Nephron (organoid): ENCODE data around the gene TSHZ3.
A peak's percentile ranks its signal among the peaks of the same experiment; 100 is the strongest.

ENCODE experiments used
- H3K27ac Mint-ChIP-seq, 3 experiments: 2 replicates each; pipeline ENCODE4 v1.8.0; 2020; ENCODE audit warnings: mixed read lengths in 3 of 3, mild to moderate bottlenecking in 2 of 3, moderate library complexity in 1 of 3
- H3K27me3 Mint-ChIP-seq: 2 replicates; pipeline ENCODE4 v1.8.0; 2021; ENCODE audit warnings: low read depth, mild to moderate bottlenecking, moderate library complexity, mixed read lengths
- H3K36me3 Mint-ChIP-seq: 2 replicates; pipeline ENCODE4 v1.8.0; 2020; ENCODE audit warnings: low read depth, mixed read lengths
- H3K4me1 Mint-ChIP-seq: 2 replicates; pipeline ENCODE4 v1.8.0; 2020; ENCODE audit warnings: mixed read lengths
- H3K4me3 Mint-ChIP-seq, 3 experiments: 2 replicates each; pipeline ENCODE4 v1.8.0; 2020; ENCODE audit warnings: mild to moderate bottlenecking in 3 of 3, mixed read lengths in 3 of 3, moderate library complexity in 2 of 3
- H3K9me3 Mint-ChIP-seq: 2 replicates; pipeline ENCODE4 v1.8.0; 2020; ENCODE audit warnings: mixed read lengths
- TF ChIP-seq, protein P1 (sequence below), 3 experiments: fragments of 200-600 bp; sonication (generic); IDR thresholded peaks; one replicate each; pipeline ENCODE4 v1.5.0; 2021; ENCODE audit warnings: antibody characterized with exemption in 3 of 3; ENCODE audit not compliant: unreplicated experiment in 3 of 3

TSHZ3 gene, protein sequence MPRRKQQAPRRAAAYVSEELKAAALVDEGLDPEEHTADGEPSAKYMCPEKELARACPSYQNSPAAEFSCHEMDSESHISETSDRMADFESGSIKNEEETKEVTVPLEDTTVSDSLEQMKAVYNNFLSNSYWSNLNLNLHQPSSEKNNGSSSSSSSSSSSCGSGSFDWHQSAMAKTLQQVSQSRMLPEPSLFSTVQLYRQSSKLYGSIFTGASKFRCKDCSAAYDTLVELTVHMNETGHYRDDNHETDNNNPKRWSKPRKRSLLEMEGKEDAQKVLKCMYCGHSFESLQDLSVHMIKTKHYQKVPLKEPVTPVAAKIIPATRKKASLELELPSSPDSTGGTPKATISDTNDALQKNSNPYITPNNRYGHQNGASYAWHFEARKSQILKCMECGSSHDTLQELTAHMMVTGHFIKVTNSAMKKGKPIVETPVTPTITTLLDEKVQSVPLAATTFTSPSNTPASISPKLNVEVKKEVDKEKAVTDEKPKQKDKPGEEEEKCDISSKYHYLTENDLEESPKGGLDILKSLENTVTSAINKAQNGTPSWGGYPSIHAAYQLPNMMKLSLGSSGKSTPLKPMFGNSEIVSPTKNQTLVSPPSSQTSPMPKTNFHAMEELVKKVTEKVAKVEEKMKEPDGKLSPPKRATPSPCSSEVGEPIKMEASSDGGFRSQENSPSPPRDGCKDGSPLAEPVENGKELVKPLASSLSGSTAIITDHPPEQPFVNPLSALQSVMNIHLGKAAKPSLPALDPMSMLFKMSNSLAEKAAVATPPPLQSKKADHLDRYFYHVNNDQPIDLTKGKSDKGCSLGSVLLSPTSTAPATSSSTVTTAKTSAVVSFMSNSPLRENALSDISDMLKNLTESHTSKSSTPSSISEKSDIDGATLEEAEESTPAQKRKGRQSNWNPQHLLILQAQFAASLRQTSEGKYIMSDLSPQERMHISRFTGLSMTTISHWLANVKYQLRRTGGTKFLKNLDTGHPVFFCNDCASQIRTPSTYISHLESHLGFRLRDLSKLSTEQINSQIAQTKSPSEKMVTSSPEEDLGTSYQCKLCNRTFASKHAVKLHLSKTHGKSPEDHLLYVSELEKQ

DNA sequence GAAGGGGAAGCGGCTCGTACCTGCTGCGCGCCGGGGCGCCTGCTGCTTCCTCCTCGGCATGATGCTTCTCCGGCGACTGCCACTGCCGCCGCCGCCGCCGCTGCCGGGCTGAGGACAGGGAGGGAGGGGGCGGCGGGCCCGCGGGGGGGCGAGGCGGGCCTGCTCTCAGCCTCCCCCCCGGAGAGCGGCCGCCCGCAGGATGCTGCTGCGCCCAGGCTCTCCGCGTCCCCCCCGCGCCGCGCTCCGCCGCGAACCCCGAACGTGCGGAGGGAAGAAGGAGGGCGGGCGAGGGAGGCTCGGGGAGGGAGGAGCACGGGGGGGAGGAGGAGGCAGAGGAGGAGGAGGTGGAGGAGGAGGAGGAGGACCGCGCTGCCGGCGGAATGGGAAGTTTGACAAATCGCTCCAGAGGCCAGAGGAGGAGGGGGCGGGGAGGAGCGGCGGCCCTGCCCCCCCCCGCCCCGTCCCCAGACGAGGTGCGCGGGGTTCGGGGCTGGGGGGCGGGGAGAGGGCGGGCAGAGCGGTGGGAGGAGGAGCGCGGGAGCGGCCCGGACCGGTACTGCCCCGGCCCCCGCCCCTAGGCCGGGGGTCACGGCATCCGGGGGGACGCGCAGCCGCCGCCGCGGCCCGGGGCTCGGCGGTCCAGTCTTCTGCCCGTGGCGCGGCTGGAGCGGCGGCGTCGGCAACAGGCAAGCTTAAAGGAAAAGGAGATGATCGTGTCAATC is at the start of gene TSHZ3:
TSS of gene TSHZ3 (minus strand) at position 277 of the 722 bp plus-strand sequence. CDS start at position 60, 217 bp downstream.
- Mint-ChIP-seq H3K27ac (peak within 1 kb of the TSS; percentile 77 to 94 (median 91)), H3K36me3 (peaks cover 3% of the 10 kb centered on the region), H3K27me3 (peaks cover 46% of the 10 kb centered on the region), H3K4me1 (peaks cover 58% of the 10 kb centered on the region), H3K4me3 (peak within 1 kb of the TSS; percentile 89 to 97 (median 95)), H3K9me3 (no peaks in the 10 kb centered on the region)
- TF ChIP-seq, protein P1, sequence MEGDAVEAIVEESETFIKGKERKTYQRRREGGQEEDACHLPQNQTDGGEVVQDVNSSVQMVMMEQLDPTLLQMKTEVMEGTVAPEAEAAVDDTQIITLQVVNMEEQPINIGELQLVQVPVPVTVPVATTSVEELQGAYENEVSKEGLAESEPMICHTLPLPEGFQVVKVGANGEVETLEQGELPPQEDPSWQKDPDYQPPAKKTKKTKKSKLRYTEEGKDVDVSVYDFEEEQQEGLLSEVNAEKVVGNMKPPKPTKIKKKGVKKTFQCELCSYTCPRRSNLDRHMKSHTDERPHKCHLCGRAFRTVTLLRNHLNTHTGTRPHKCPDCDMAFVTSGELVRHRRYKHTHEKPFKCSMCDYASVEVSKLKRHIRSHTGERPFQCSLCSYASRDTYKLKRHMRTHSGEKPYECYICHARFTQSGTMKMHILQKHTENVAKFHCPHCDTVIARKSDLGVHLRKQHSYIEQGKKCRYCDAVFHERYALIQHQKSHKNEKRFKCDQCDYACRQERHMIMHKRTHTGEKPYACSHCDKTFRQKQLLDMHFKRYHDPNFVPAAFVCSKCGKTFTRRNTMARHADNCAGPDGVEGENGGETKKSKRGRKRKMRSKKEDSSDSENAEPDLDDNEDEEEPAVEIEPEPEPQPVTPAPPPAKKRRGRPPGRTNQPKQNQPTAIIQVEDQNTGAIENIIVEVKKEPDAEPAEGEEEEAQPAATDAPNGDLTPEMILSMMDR (IDR thresholded peaks at IDR 0.05; ENCODE audit: unreplicated experiment in 3 of 3), result no peak

DNA sequence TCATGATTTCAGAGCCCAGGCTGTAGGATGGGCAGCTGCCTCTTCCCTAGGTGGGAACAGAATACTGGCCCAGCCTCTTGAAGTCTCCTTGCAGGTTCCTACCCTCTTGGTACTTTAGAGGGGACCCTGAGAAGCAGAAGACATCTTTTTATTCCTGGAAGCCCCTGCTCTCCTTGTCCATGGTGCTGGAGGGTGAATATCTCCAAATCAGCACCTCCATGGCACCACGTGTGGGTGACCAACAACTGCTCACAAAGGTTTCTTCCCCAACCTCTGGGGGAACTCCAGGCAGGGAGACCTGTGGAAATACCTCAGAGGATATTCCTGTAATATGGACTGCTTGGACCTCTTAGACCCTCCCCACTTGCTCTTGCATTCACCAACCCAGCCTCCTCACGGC is 48.1 kb upstream of the TSHZ3 start:
- Mint-ChIP-seq H3K4me3 (no peak overlapping the region), H3K4me1 (peaks cover 10% of the 10 kb centered on the region), H3K36me3 (no peaks in the 10 kb centered on the region), H3K27me3 (peaks cover 29% of the 10 kb centered on the region), H3K9me3 (no peaks in the 10 kb centered on the region), H3K27ac (no peak overlapping the region)
- TF ChIP-seq, protein P1 (IDR thresholded peaks at IDR 0.05; ENCODE audit: unreplicated experiment in 3 of 3), result no peak

DNA sequence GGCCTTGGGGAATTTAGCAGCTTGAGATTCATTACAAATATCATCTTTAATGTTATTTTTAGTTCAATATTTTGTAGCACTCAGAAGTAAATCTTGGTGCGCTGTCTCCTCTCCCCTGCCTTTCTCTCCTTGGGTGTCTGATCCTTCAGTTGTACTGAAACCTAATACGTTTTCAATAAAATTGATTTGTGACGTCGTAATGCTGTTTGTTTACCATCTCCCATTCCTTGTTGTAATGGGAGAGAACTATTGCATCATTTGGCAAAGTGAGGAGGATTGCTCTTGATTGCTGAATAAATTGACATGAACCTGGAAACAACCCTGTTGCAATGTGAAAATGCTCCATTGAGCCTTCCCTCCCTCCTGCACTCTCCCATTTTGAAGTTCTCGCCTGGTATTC is 43.2 kb upstream of the TSHZ3 start:
- Mint-ChIP-seq H3K27ac (peak overlapping the region in 2 of 3 experiments; percentile 12 to 43), H3K27me3 (peaks cover 13% of the 10 kb centered on the region), H3K9me3 (no peaks in the 10 kb centered on the region), H3K4me3 (no peak overlapping the region), H3K36me3 (no peaks in the 10 kb centered on the region), H3K4me1 (peaks cover 31% of the 10 kb centered on the region)
- TF ChIP-seq, protein P1 (IDR thresholded peaks at IDR 0.05; ENCODE audit: unreplicated experiment in 3 of 3), result no peak

DNA sequence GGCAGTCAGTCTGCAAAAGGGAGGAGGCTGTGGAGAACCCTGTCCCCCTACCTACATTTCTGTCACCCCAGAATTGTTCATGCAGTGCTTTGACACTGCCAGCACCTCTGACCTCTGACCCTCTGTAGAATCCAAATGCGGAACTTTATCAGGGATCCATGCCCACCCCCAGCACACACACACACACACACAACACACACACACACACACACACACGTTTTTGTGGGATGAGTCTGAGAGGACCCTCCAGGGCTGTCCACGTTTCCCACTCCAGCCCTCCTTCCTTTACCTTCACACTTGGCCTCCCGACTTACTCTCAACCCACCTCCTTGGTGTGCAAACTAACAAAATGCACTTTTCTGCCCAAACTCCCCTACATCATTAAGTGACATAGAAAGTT is 42.3 kb upstream of the TSHZ3 start:
- no peaks in the 10 kb centered on the region for H3K36me3 Mint-ChIP-seq
- peak overlapping the region; percentile 12 to 43 (median 29) for H3K27ac Mint-ChIP-seq

DNA sequence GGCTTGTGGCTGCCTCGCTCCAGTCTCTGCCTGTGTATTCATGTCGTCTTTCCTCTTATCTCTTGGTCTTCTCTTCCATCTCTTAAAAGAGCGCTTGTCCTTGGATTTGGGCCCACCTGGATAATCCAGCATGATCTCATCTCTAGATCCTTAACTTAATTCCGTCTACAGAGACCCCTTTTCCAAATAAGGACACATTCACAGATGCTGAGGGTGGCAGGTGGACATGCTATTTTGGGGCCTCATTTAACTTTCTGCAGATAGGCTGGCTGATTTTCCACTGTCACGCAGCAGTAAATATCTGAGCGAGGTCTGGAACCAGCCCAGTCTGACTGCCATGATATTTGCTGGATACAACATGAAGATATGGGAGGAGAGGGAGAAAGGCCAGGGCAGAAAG is 41.5 kb upstream of the TSHZ3 start:
- H3K4me3 Mint-ChIP-seq, result peak overlapping the region in 1 of 3 experiments; percentile 65
- no peaks in the 10 kb centered on the region for H3K9me3 Mint-ChIP-seq
- H3K4me1 Mint-ChIP-seq, result peaks cover 45% of the 10 kb centered on the region
- peak overlapping the region in 2 of 3 experiments; percentile 27 to 79 for H3K27ac Mint-ChIP-seq
- TF ChIP-seq, protein P1 (IDR thresholded peaks at IDR 0.05; ENCODE audit: unreplicated experiment in 3 of 3), result no peak
- H3K27me3 Mint-ChIP-seq, result peaks cover 14% of the 10 kb centered on the region
- H3K36me3 Mint-ChIP-seq, result no peaks in the 10 kb centered on the region

More for the DNA sequence above, 42.3 kb upstream of the TSHZ3 start:
- TF ChIP-seq, protein P1 (IDR thresholded peaks at IDR 0.05; ENCODE audit: unreplicated experiment in 3 of 3), result no peak
- Mint-ChIP-seq H3K4me1 (peaks cover 37% of the 10 kb centered on the region), H3K27me3 (peaks cover 13% of the 10 kb centered on the region), H3K4me3 (peak overlapping the region in 1 of 3 experiments; percentile 65), H3K9me3 (no peaks in the 10 kb centered on the region)
